Stimulated activated CD8-positive, alpha-beta memory T cell treated with anti-CD3 and anti-CD28 coated beads, Interleukin-12 subunit alpha, Interleukin-12 subunit beta, amount 100 ng/mL, for 1 hour (primary cell): ENCODE results near the gene TMEM61.
"Not testable (repeated sequence)": the region's sequence is repeated elsewhere in the genome, so short reads cannot be mapped to it uniquely, and the experiment has no call there.

Experiments
- DNase-seq: peaks from one replicate; pipeline ENCODE4 v3.0.0-alpha.2; 2020; ENCODE audit warnings: low read depth

TMEM61 gene

GRCh38 chr1:55001311-55001710 is 20.9 kb downstream of the TMEM61 start:
- no peak for DNase-seq

GRCh38 chr1:55002686-55003085 is 22.3 kb downstream of the TMEM61 start:
- no peak for DNase-seq

- DNase-seq: no peak
Measured at GRCh38 chr1:55005351-55006140, 25.1 kb downstream of the TMEM61 start.

DNA sequence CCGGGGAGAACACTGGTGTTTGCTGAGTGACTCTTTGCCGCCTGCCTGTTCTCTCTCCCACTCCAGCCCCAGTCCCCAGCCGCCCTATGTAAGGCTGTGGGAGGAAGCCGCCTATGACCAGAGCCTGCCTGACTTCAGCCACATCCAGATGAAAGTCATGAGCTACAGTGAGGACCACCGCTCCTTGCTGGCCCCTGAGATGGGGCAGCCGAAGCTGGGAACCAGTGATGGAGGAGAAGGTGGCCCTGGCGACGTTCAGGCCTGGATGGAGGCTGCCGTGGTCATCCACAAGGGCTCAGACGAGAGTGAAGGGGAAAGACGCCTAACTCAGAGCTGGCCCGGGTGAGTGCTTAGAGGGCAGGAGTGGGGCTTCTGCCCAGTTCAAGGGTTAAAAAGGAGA is 26.5 kb downstream of the TMEM61 start:
- no peak for DNase-seq

DNA sequence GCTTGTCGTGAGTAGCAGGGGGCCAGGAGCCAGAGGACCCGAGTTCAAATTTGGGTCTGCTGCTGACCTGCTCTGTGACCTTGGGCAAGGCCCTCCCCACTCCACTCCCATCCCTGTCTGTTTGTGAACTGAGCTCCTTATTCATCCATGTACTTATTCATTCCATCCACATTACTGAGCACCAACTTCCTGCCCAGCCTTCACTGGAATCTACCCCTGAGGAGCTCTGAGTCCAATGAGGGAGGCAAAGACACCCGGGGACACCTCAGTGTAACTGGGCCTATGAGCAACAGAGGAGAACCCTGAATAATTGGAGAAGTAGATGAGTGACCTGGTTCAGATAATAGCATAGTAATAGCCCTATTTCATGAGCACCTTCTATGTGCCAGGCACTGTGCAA is 27.2 kb downstream of the TMEM61 start:
- no peak for DNase-seq

DNA sequence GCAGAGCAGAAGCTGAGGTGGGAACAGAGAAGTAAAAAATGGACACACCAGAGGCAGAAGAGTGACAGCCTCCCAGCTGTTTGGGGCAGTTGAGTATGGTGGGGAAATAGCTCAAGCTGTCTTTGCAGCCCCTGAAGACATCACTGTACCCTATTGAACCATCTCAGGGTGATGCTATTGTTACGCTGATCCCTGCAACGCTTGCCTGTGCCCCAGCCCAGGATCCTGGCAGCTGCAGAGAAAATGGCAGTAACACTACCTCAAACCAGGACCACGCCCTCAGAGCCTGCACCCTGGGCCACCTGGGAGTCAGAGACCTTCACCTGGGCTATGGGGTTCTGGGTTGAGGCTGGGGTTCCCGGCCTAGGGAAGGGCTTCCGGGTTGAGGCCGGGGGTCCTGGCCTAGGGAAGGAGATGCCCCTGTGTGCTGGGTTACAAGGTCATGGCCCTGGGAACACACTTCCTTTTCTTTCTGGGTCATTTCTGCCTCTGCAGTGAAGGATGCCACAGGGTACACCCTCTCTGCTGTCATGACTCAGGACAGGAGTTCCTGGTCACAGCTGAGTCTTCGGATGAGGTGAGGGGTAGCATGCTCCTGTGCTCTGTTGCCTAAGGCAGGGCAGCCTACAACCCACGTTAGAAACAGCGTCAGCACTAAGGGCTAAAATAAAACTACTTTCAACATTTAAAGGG is 29.9 kb downstream of the TMEM61 start:
- DNase-seq: no peak

DNA sequence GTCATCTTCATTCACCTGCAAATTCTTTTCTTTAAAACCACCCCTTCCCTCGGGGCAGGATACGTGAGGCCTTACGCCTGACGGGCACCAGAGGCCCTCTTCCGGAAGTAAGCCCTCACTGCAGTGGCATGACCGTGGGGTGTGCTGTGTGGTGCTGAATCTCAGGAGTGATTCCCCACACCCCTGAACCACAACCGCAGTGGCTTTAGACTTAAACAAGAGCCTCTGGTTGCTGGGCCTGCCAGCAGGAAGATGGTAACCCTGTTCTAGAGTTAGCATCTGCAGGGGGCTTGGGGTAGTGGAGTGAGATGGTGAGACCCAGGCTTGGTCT is 30.4 kb downstream of the TMEM61 start:
- no peak for DNase-seq

DNA sequence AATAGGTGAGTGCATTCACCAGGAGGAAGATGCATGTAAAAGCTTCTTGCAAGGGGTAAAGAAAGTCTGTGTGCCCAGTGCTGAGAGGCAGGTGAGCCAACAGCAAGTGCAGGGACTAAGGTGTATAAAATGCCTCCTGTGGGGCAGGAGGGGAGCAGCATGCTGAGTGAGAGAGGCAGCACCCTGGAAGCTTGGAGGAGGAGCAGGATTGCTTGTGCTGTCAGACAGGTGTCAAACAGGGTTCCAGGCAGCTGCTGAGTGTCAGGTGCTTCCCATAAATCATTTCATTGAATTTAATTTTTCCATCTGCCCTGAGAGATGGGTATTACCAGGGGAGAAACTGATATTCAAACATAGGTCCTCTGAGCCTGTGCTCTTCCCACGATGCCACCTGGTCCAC is 32.2 kb downstream of the TMEM61 start:
- no peak for DNase-seq

GRCh38 chr1:55015123-55015522 is 34.7 kb downstream of the TMEM61 start:
- no peak for DNase-seq

GRCh38 chr1:55015731-55016620 is 35.5 kb downstream of the TMEM61 start:
- no peak for DNase-seq

DNA sequence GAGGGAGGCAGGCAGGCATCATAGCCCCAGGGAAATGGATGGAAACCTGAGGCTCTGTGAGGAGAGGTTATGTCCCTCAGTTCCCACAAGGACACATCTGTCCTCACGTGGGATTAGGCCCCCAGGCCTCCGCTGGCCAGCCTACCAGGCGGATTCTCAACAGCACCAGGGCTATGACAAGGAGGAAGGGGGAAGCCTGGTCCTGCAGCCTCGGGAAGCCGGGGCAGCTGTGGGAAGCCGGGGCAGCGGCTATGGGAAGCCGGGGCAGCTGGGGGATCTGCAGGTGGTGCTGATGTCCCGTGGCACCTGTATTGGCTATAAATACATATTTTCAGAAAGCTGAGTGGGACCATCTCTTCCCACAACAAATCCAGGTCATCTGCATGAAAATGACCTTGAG is 38.0 kb downstream of the TMEM61 start:
- no peak for DNase-seq

DNA sequence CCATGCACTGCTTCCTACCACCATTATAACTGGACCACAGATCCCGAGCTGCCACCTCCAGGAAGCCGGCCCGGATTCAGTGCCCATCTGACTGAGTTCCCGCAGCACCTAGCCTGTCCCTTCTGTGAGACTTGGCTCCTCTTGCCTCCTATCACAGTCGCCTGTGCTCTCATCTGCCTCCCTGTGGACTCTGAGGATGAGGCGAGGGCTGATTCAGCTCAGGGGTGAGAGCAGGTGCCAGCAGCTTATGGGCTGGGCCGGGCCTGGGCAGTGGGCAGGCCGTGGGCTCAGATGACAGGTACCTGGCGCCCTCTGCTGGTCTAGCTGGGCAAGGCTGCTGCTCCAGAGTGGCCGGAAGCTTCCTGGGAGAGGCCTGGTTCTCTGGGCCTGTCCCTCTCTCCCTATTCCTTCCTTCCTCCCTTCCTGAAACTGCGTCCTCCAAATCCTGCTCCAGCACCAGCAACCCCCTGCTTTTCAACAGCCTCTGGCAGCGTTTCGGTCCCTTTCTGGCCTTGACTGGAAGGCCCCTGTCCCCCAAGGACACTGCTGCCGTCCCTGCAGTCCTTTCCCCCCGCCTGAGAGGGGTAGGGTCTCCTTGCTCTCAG is 41.6 kb downstream of the TMEM61 start:
- DNase-seq: peak; percentile 36

DNA sequence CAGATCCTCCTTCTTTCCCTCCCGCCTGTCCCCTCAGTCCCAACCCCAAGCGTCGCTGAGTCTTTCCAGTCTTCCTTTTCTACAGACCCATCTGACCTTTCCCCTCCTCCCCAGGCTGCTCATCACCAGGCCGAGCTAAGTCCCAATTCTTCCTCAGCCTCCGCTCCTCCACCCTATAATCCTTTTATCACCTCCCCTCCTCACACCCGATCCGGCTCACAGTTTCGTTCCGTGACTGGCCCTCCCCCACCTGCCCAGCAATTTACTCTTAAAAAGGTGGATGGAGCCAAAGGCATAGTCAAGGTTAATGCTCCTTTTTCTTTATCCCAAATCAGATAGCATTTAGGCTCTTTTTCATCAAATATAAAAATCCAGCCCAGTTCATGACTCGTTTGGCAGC is 43.7 kb downstream of the TMEM61 start:
- not testable (repeated sequence) for DNase-seq

- not testable (repeated sequence) for DNase-seq
Measured at GRCh38 chr1:55026682-55027081, 46.3 kb downstream of the TMEM61 start.

GRCh38 chr1:55031098-55031497 is 50.7 kb downstream of the TMEM61 start:
- DNase-seq: not testable (repeated sequence)

- DNase-seq: no peak
Measured at GRCh38 chr1:55033265-55033614, 52.8 kb downstream of the TMEM61 start.

- no peak for DNase-seq
Measured at GRCh38 chr1:55034476-55035133, 54.2 kb downstream of the TMEM61 start.

DNA sequence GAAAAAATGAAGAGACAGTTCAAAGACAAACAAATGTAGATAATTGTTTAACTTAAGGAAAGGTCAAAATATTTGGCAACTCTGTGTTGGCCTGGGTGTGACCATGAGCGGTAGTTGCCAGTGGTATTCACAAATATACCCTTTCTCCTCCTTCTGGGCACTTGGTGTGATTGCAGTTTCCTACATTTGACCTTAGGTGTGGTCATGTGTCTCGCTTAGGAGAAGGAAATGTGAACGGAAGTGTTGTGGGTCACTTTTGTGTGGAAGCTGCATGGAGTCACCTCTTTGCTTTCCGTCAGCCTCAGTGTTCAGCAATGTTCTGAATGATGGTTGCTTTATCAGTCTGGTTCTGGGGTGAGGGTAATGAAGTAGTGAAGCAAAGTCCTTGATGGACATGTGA is 55.5 kb downstream of the TMEM61 start:
- DNase-seq: no peak

DNA sequence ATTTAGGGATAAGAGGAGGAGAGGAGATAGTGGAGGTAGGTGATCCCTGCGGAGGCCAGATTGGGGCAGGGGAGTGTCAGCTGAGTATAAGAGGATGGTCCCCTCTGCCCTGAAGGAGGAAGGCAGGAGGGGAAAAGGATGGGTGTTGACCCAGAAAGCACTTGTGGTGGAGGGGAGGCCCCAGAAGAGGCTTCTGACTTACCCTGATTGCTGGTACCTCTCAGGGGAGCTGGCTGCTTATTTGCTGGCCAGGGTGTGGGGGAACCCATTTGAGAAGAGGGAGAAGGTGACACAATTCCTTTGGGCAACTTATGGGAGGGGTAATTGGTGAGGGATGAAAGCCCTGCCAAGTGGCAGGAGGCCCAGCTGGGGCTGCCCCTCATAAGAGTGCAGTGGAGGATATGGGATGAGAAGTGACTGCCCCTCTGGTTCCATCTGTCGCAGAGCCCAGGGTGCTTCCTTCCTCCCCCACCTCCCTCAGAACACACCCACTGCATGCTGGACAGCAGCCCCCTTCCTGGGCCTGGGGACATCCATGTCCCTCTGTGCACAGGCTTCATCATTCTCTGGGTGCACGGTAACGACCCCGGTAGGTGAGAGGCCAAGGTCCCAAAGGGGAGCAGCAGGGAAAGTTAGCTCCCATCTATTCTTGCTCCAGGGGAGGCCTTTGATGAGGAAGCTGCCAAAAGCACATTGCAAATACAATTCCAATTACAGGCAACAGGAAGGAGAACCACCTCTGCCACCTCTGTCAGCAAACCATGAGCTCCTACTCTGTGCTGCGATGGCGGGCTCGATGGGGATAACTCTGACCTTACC is 57.5 kb downstream of the TMEM61 start:
- DNase-seq: no peak

DNA sequence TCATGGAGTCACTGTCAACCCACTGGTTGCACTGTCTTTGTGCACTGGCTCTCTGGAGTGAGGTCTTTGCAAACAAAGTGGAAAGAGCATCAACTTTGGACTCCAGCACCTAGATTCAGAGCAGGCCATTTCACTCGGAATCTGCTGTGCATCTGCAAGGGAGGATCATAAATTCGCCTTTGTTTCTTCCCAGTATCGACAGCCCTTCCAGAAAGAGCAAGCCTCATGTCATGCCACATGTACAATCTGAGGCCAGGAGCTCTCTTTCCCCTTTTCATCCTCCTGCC is 58.1 kb downstream of the TMEM61 start:
- DNase-seq: no peak

- no peak for DNase-seq
Measured at GRCh38 chr1:55038974-55039341, 58.5 kb downstream of the TMEM61 start.
